HG03354 (cell line): ENCODE results near the gene AANAT.

Experiments
- ATAC-seq: cut with Tn5 transposase; IDR thresholded peaks from one replicate; pipeline ENCODE4 v1.9.1; 2021; ENCODE audit warnings: mild to moderate bottlenecking; ENCODE audit not compliant: unreplicated experiment, poor library complexity, severe bottlenecking

The AANAT gene

GRCh38 chr17:76467366-76467765 lies at the start of gene AANAT:
Gene AANAT (plus strand): TSS chr17:76467603. CDS start chr17:76468747, 1,144 bp downstream.
- ATAC-seq: no peak

DNA sequence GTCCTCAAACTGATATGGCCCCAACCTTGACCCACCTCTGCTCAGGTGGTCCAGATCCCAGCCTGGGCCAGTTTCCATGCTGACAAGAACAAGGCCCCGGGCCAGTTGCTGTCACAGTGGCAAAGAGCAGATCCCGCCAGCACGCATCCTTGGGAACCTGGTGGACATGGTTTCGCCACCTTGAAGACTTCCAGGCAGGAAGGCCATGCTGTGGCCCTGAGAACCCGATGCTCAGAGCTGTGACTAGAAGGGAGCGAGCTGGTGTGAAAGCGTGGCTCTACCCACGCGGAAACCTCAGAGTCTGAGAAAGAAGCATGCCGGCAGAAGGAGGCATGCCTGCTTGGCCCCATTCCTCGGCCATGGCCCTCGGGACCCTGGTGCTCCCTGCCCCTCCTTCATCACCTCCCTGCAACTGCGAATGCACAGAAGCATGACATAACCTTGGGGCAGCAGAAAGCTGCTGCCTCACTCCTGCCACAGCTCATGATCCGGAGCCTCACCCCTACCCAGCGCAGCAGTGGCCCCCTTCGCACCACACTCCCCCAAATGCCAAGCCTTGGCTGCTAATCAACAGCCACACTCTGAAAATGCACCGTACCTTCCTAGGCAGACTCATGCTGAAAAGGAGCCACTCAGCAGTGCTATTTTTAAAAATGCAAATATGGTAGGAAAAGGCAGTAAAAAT lies 47.7 kb upstream of the AANAT start:
- no peak for ATAC-seq

DNA sequence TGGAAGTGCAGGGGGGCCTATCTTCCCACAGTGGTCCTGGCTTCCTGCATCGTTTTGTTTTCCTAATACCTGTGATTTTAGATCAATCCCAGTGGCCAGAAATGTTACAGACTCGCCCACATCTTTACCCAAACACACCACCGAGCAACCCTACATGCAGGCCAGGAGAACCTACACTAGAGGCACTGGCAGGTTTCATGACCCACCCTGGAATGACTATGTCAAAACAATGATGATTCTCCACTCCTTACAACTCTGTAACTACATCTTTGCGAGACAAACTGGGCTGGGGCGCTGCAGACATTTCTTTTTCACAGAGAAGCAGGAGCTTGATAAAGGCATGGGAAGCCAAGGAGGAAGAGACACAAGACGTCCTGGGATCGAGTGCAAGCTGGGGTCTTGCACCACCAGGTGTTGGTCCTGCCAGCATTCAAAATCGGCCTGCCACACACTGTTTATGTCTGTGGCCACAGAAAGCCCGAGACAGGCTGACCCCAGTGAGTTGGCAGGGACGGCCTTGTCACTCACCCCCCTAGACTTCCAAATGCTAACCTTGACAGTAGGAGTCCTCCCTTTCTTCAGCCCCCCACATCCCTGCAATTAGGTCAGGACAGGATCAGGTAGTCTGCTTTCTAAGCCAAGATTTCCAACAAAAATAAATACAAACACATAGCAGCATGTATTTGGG lies 46.9 kb upstream of the AANAT start:
- ATAC-seq: no peak

DNA sequence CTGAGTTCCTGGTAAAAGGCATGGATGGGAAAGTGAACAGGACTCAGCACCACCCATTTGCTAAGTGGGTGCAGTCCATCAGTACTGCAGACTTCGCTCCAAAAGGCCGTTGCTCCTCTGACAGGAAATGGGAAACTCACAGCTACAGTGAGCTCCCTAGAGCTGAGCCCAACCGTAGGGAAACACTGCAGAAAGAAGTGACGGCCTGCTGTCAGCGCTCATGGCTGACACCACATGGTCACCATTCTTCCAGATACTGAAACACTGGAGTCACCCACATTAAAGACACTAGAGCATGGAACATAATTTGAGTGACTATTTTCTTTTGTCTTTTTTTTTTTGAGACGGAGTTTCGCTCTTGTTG lies 46.4 kb upstream of the AANAT start:
- ATAC-seq: no peak

DNA sequence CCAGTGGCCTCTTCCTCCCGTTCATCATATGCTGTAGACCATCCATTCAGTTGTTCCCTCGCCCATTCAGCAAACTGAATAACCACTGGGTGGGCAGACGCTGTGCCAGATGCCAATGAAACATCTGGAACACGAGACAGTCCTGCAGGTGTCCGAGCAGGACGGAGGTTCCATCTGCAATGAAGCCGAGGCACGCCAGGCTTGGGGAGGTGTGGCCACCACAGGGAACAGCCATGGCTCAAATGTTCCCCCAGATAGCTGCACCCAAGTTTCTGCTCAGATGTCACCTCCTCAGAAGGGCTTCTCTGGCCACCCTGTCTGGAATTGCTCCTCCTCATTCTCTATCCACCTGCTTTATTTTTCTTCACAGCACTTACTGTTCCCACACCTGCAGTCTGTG lies 45.0 kb upstream of the AANAT start:
- ATAC-seq: no peak

GRCh38 chr17:76422860-76423259 lies 44.5 kb upstream of the AANAT start:
- ATAC-seq: no peak

DNA sequence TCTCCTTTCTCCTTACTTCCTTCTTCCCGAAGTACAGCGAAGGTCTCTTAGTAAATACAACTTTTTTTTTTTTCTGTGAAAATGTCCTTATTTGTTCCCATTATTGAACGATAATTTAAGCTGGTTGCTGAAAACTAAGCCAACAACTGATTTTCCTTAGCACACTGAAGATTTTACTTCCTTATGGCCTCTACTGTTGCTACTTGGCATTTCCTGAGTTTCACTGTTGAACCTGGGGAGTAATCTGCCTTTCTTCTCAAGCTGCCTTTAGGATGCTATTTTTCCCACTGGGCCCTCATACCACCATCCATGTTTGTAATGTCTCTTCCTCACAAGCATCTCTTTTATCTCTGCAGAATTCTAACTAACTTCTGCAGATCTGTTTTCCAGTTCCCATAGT lies 40.5 kb upstream of the AANAT start:
- ATAC-seq: no peak

DNA sequence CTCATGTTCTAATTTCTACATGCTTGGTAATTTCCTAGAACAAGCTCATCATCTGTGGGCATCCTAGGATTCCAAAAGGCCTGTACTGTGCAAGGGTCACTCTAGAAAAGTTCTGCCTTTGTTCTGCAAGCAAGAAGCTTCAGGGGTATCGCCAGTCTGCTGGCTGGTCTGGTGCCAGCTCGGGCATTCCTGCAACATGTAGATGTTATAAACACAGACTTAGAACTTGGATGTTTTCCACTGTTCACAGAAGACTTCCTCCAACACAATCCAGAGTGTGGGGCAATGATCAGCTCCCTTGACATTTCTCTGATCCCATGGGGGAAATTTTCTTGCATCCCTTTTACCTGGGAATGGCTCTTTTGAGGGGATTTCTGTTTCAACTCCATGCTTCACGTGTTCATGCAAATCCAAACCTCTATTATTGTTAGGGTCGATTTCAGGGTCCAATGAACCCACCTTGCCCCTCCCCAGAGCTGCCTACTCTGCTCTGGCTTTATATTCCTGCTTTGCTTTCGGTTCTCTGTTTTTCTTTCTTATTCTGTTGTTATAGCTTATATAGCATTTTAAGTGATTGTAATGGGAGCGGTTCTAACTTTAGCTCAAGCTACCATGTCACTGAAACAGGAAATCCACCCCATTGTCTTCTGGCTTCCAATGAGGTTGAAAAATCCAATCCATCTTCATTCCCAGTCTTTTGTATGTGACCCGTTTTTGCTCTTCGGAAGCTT lies 39.7 kb upstream of the AANAT start:
- no peak for ATAC-seq

DNA sequence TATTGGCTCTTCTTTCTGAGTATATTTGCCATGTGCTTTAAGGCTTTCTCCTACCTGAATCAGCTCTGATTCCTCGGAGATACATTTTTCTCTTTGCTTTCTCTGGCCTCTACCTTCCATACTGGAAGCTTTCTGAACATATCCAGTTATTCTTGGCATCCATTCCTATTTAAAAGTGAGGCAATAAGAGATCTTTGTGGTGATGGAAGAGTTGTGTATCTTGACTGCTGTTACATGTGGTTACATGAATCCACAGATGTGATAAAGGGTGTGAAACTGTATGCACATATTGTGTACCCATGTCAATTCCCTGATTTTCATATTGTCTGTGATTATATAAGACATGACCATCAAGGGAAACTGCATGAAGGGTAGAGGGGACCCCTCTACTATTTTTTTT lies 38.9 kb upstream of the AANAT start:
- ATAC-seq: no peak

DNA sequence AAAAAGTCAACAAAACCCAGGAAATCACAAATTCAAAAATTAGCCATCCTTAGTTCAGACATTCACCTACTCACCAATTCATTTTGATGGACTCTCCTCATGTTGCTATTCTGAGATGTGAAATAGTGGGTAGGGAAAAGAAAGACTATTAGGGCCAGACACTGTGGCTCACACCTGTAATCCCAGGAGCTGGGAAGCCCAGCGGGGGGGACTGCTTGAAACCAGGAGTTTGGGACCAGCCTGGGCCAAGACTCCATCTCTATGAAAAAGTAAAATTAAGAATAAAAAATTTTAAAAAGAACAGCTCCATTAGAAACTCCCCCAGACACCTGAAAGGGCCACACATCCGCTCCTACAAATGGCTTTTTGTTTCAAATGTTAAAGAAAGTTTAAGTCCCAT lies 35.9 kb upstream of the AANAT start:
- ATAC-seq: no peak

GRCh38 chr17:76432004-76432403 lies 35.4 kb upstream of the AANAT start:
- ATAC-seq: no peak

DNA sequence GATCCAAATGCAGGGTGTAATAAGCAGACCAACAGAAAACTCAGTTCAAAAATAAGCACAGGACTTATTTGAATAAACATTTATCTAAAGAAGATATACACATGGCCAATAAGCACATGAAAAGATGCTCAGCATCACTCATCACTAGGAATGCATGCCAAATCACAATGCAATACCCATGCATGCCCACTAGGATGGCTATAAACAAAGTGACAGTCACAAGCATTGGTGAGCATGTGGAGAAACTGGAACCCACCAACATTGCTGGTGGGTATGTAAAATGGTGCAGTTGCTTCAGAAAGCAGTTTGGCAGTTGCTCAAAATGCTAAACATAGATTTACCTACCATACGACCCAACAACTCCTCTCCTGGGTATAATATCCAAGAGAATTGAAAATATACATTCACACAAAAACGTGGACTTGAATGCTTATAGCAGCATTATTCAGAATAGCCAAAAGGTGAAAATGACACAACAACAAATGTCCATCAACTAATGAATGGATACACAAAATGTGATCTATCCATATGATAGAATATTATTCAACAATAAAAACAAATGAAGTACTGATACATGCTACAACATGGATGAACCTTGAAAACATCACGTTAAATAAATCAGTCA lies 34.6 kb upstream of the AANAT start:
- no peak for ATAC-seq

DNA sequence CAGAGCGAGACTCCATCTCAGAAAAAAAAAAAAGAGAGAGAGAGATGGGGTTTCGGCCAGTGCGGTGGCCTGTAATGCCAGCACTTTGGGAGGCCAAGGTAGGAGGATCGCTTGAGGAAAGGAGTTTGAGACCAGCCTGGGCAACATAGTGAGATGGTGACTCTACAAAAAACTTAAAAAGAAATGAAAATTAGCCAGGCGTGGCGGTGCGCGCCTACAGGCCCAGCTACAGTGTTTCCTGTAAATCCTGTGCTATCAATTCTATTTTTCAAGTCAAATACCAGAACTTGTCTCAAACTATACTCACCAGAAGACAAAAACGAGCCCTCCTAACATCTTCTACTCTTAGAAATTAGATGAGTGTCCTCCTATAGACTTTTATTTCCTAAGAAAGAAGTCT lies 33.7 kb upstream of the AANAT start:
- no peak for ATAC-seq

- no peak for ATAC-seq
Observed at GRCh38 chr17:76434870-76435269, 32.5 kb upstream of the AANAT start.

- ATAC-seq: no peak
Observed at GRCh38 chr17:76435751-76436150, 31.7 kb upstream of the AANAT start.

DNA sequence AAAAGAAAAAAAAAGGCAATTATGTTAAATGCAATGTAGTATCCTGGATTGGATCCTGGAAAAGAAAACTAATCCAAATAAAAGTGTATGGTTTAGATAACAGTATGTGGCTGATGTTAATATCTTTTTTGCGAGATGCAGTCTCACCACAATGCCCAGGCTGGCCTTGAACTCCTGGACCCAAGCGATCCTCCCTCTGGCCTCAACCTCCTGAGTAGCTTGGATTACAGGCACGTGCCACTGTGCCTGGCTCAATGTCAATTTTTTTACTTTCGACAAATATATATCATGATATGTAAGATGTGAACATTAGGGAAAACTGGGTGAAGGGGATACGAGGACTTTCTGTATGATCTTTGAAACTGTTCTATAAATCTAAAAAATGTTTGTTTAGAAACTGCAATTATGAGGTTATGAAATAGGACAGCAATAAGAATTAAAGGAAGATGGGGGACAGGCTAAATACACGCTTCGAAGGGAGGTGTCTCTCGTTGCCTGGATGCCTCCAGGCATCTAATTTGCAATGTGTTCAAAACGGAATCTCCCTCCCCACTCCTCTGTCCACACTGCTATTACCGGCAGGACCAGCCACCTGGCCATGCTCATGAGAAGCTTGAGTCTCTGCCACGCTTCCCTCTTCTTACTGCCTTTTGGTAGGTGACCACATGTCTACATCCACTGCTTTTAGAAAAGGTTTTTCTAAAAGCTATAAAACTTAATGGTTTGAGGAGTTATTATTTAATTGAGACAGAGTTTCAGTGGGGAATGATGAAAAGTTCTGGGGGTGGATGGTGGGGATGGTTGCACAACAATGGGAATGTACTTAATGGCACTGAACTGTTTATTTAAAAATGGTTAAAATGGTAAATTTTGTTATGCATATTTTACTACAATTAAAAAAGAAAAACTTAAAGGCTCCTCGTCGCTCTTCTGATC lies 29.7 kb upstream of the AANAT start:
- ATAC-seq: no peak

GRCh38 chr17:76438906-76439305 lies 28.5 kb upstream of the AANAT start:
- no peak for ATAC-seq

DNA sequence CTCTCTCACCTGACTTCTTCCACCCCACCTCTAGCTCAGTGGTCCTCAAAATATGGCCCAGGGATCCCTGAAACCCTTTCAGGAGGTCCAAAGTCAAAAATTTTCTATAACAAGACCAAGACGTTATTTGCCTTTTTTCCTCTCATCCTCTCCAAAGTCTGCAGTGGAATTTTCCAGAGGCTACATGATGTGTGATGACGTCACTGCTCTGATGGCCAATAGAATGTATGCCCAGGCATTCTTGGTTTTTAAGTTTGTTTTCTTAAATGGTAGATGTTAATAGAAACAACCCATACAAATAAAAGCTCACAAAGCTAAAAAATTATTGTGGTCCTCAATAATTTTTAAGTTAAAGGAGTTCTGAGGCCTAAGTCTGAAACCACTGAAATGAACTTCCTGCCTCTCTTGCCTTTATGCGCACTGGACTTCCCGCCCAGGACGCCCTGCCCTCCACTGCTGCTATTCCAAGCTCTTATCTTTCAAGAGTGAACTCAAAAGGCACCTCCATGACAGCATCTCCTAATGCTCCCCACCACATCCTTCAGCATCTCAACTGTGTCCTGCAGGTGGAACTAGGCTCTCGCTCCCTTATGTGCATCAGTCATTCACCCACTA lies 28.0 kb upstream of the AANAT start:
- no peak for ATAC-seq

GRCh38 chr17:76440751-76441362 lies 26.5 kb upstream of the AANAT start:
- no peak for ATAC-seq
